Measurements from ENCODE around the gene HABP4.

HABP4 gene

GRCh38 chr9:96505316-96505991 is 55.5 kb downstream of the HABP4 start:
- DNase-seq (ENCODE audit: low spot score), result no peak
- in situ Hi-C loops (cut with MboI; ENCODE audit: low pct_unique_long_range_greater_than_20kb, low sequenced_read_pairs, unreplicated experiment), result no loop called here
- TF ChIP-seq CTCF (IDR thresholded peaks at IDR 0.05; ENCODE audit: extremely low read depth, insufficient read depth, missing control alignments), result no peak

- no peak for DNase-seq (ENCODE audit: low spot score)
- in situ Hi-C loops (cut with MboI; ENCODE audit: low pct_unique_long_range_greater_than_20kb, low sequenced_read_pairs, unreplicated experiment), result no loop called here
- no peak for TF ChIP-seq CTCF (IDR thresholded peaks at IDR 0.05; ENCODE audit: extremely low read depth, insufficient read depth, missing control alignments)
These were observed 58.4 kb downstream of the HABP4 start for GRCh38 chr9:96508227-96508940.

DNA sequence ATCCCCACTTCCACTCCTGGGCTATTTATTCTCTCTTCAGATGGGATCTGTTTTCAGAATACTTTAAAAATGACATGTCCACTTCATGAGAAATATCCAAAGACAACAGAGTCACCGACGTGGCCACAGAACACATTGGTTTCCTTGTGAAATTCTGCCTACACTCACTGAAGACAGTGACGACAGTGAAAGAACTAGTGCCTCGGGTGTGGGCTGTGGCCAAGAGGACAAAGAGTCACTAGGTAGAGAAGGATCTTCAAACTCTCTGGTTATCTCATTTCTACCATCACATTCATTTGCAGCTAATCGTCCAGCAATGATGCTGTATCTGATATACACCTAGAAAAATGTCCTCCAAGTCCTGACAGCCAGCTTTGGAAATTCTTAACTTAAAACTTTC is 59.1 kb downstream of the HABP4 start:
- in situ Hi-C loops (cut with MboI; ENCODE audit: low pct_unique_long_range_greater_than_20kb, low sequenced_read_pairs, unreplicated experiment), result no loop called here
- TF ChIP-seq CTCF (IDR thresholded peaks at IDR 0.05; ENCODE audit: extremely low read depth, insufficient read depth, missing control alignments), result no peak
- no peak for DNase-seq (ENCODE audit: low spot score)

DNA sequence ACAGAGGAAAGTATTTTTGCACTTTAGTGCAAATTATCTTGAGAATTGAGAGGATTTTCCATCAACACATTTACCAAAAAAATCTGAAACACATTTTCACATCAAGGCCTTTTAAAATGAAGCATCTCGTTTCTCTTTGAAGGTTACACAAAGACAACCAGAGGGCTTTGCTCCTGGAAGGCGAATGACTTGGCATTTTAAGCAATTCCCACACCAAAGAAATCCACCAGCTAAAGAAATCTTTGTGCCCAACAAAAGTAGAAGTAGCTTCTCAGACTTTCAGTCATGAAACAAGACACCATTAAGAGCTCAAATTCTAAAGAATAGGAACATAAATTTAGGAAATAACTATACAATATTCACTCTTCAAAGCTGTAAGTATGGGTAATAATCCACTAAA is 59.9 kb downstream of the HABP4 start:
- no peak for TF ChIP-seq CTCF (IDR thresholded peaks at IDR 0.05; ENCODE audit: extremely low read depth, insufficient read depth, missing control alignments)
- DNase-seq (ENCODE audit: low spot score), result no peak
- in situ Hi-C loops (cut with MboI; ENCODE audit: low pct_unique_long_range_greater_than_20kb, low sequenced_read_pairs, unreplicated experiment), result no loop called here

DNA sequence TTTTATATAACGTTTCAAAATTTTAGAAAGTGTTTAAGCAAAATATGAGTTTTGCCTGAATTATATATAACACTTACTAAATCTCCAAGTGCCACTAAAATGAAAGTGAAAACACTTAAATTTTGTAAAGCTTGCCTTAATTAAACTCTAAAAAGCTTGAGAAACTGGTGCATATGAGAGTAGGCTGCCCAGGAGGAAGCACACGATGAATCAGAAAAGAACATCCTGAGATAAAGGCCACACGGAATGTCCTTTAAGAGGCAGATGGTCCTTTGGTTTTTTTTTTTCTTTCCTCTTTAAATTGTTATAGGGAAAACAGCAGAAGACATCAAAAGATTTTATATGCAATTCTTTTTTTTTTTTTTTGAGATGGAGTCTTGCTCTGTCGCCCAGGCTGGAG is 60.3 kb downstream of the HABP4 start:
- in situ Hi-C loops (cut with MboI; ENCODE audit: low pct_unique_long_range_greater_than_20kb, low sequenced_read_pairs, unreplicated experiment), result no loop called here
- DNase-seq (ENCODE audit: low spot score), result no peak
- TF ChIP-seq CTCF (IDR thresholded peaks at IDR 0.05; ENCODE audit: extremely low read depth, insufficient read depth, missing control alignments), result no peak

DNA sequence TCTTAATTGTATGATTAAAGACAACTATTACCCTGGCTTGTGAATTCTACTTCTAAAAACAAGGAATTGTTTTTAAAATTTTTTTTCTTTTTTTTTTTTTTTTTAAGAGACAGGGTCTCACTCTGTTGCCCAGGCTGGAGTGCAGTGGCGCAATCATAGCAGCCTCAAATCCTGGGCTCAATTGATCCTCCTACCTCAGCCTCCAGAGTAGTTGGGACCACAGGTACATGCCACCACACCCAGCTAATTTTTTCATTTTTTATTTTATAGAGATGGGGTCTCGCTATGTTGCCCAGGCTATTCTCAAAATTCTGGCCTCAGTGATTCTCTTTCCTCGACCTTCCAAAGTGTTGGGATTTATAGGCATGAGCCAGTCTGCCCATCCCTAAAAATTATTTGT is 62.3 kb downstream of the HABP4 start:
- in situ Hi-C loops (cut with MboI; ENCODE audit: low pct_unique_long_range_greater_than_20kb, low sequenced_read_pairs, unreplicated experiment), result no loop called here
- DNase-seq (ENCODE audit: low spot score), result no peak
- no peak for TF ChIP-seq CTCF (IDR thresholded peaks at IDR 0.05; ENCODE audit: extremely low read depth, insufficient read depth, missing control alignments)
